ENCODE data around the gene SLC7A1.

SLC7A1 gene

GRCh38 chr13:29594710-29595379 is 643 bp downstream of the SLC7A1 start:
- peak overlapping the region; percentile 88 for H3K4me3 Mint-ChIP-seq
- peak; percentile 75 for DNase-seq
- CTCF ChIA-PET: no interaction called here
- H3K27me3 Mint-ChIP-seq: no peaks in the 10 kb centered on the region
- H3K4me1 Mint-ChIP-seq: peaks cover 53% of the 10 kb centered on the region
- no peaks in the 10 kb centered on the region for H3K9me3 Mint-ChIP-seq
- peaks cover 10% of the 10 kb centered on the region for H3K36me3 Mint-ChIP-seq
- H3K27ac Mint-ChIP-seq: peak overlapping the region; percentile 93

GRCh38 chr13:29594303-29594709 is 1.2 kb downstream of the SLC7A1 start:
- H3K27ac Mint-ChIP-seq: peak overlapping the region; percentile 93
- peak overlapping the region; percentile 88 for H3K4me3 Mint-ChIP-seq
- H3K4me1 Mint-ChIP-seq: peaks cover 55% of the 10 kb centered on the region
- CTCF ChIA-PET: no interaction called here
- H3K36me3 Mint-ChIP-seq: peaks cover 10% of the 10 kb centered on the region
- no peaks in the 10 kb centered on the region for H3K27me3 Mint-ChIP-seq
- H3K9me3 Mint-ChIP-seq: no peaks in the 10 kb centered on the region
- peak; percentile 50 for DNase-seq

- Mint-ChIP-seq H3K4me3 (peak overlapping the region; percentile 88), H3K36me3 (peaks cover 10% of the 10 kb centered on the region), H3K9me3 (no peaks in the 10 kb centered on the region), H3K27ac (peak overlapping the region; percentile 93), H3K27me3 (no peaks in the 10 kb centered on the region), H3K4me1 (peaks cover 57% of the 10 kb centered on the region)
- DNase-seq: no peak
- CTCF ChIA-PET: no interaction called here
Measured at GRCh38 chr13:29593605-29594297, 1.7 kb downstream of the SLC7A1 start.

GRCh38 chr13:29591310-29591709 is 4.2 kb downstream of the SLC7A1 start:
- Mint-ChIP-seq H3K9me3 (no peaks in the 10 kb centered on the region), H3K27me3 (no peaks in the 10 kb centered on the region), H3K27ac (no peak overlapping the region), H3K36me3 (peaks cover 18% of the 10 kb centered on the region), H3K4me3 (no peak overlapping the region), H3K4me1 (peaks cover 64% of the 10 kb centered on the region)
- CTCF ChIA-PET: no interaction called here
- no peak for DNase-seq

GRCh38 chr13:29589967-29590366 is 5.5 kb downstream of the SLC7A1 start:
- Mint-ChIP-seq H3K36me3 (peaks cover 18% of the 10 kb centered on the region), H3K4me1 (peaks cover 59% of the 10 kb centered on the region), H3K9me3 (no peaks in the 10 kb centered on the region), H3K27ac (no peak overlapping the region), H3K4me3 (no peak overlapping the region), H3K27me3 (no peaks in the 10 kb centered on the region)
- CTCF ChIA-PET: no interaction called here
- DNase-seq: no peak

- H3K27ac Mint-ChIP-seq: no peak overlapping the region
- H3K27me3 Mint-ChIP-seq: no peaks in the 10 kb centered on the region
- DNase-seq: no peak
- peaks cover 18% of the 10 kb centered on the region for H3K36me3 Mint-ChIP-seq
- H3K4me3 Mint-ChIP-seq: no peak overlapping the region
- CTCF ChIA-PET: interaction anchor here (1.5 kb wide), 1 partner anchor 7 kb away, joined by 3 read pairs; no protein-coding TSS in a partner anchor
- H3K9me3 Mint-ChIP-seq: no peaks in the 10 kb centered on the region
- peaks cover 56% of the 10 kb centered on the region for H3K4me1 Mint-ChIP-seq
Measured at GRCh38 chr13:29589234-29589633, 6.3 kb downstream of the SLC7A1 start.

- H3K27me3 Mint-ChIP-seq: no peaks in the 10 kb centered on the region
- H3K27ac Mint-ChIP-seq: no peak overlapping the region
- DNase-seq: no peak
- CTCF ChIA-PET: interaction anchor here (1.5 kb wide), 1 partner anchor 9 kb away, joined by 3 read pairs; no protein-coding TSS in a partner anchor
- H3K9me3 Mint-ChIP-seq: no peaks in the 10 kb centered on the region
- H3K36me3 Mint-ChIP-seq: peaks cover 13% of the 10 kb centered on the region
- H3K4me1 Mint-ChIP-seq: peaks cover 45% of the 10 kb centered on the region
- no peak overlapping the region for H3K4me3 Mint-ChIP-seq
Measured at GRCh38 chr13:29587645-29588044, 7.8 kb downstream of the SLC7A1 start.

- no peaks in the 10 kb centered on the region for H3K27me3 Mint-ChIP-seq
- H3K4me3 Mint-ChIP-seq: no peak overlapping the region
- DNase-seq: no peak
- H3K4me1 Mint-ChIP-seq: peaks cover 18% of the 10 kb centered on the region
- peaks cover 11% of the 10 kb centered on the region for H3K36me3 Mint-ChIP-seq
- CTCF ChIA-PET: no interaction called here
- H3K9me3 Mint-ChIP-seq: no peaks in the 10 kb centered on the region
- H3K27ac Mint-ChIP-seq: no peak overlapping the region
Measured at GRCh38 chr13:29583073-29583785, 12.3 kb downstream of the SLC7A1 start.

- Mint-ChIP-seq H3K4me1 (peaks cover 13% of the 10 kb centered on the region), H3K9me3 (no peaks in the 10 kb centered on the region), H3K27me3 (no peaks in the 10 kb centered on the region), H3K4me3 (no peak overlapping the region), H3K36me3 (peaks cover 8% of the 10 kb centered on the region), H3K27ac (peak overlapping the region; percentile 49)
- no peak for DNase-seq
- CTCF ChIA-PET: no interaction called here
Measured at GRCh38 chr13:29582171-29582570, 13.3 kb downstream of the SLC7A1 start.

- DNase-seq: no peak
- CTCF ChIA-PET: no interaction called here
- Mint-ChIP-seq H3K27ac (peak overlapping the region; percentile 55), H3K36me3 (peaks cover 8% of the 10 kb centered on the region), H3K27me3 (no peaks in the 10 kb centered on the region), H3K4me3 (no peak overlapping the region), H3K9me3 (no peaks in the 10 kb centered on the region), H3K4me1 (peaks cover 10% of the 10 kb centered on the region)
Measured at GRCh38 chr13:29581666-29582065, 13.8 kb downstream of the SLC7A1 start.

GRCh38 chr13:29579094-29579493 is 16.4 kb downstream of the SLC7A1 start:
- no peaks in the 10 kb centered on the region for H3K27me3 Mint-ChIP-seq

GRCh38 chr13:29578300-29579085 is 17.0 kb downstream of the SLC7A1 start:
- Mint-ChIP-seq H3K9me3 (no peaks in the 10 kb centered on the region), H3K4me1 (peaks cover 10% of the 10 kb centered on the region), H3K27ac (no peak overlapping the region), H3K27me3 (no peaks in the 10 kb centered on the region), H3K4me3 (no peak overlapping the region), H3K36me3 (peaks cover 10% of the 10 kb centered on the region)
- no peak for DNase-seq
- CTCF ChIA-PET: no interaction called here

More at GRCh38 chr13:29579094-29579493, 16.4 kb downstream of the SLC7A1 start:
- Mint-ChIP-seq H3K9me3 (no peaks in the 10 kb centered on the region), H3K36me3 (peaks cover 10% of the 10 kb centered on the region), H3K27ac (no peak overlapping the region), H3K4me3 (no peak overlapping the region), H3K4me1 (peaks cover 8% of the 10 kb centered on the region)
- no peak for DNase-seq
- CTCF ChIA-PET: no interaction called here

- H3K36me3 Mint-ChIP-seq: peaks cover 12% of the 10 kb centered on the region
- no peak for DNase-seq
- H3K9me3 Mint-ChIP-seq: no peaks in the 10 kb centered on the region
- CTCF ChIA-PET: no interaction called here
- H3K4me1 Mint-ChIP-seq: peaks cover 10% of the 10 kb centered on the region
- no peak overlapping the region for H3K4me3 Mint-ChIP-seq
- peak overlapping the region; percentile 5 for H3K27ac Mint-ChIP-seq
- H3K27me3 Mint-ChIP-seq: no peaks in the 10 kb centered on the region
Measured at GRCh38 chr13:29577136-29578051, 18.1 kb downstream of the SLC7A1 start.

Measured in activated naive CD4-positive, alpha-beta T cell treated with anti-CD3 and anti-CD28 coated beads, Interleukin-2, amount 10 ng/mL, durations not matched to agents 7 days and 5 days (primary cell).